Astrocyte of the spinal cord (primary cell): ENCODE data around the gene TIMM17A.

Experiments
- DNase-seq: peaks from one replicate; pipeline ENCODE4 v3.0.0; 2011; ENCODE audit warnings: low read depth, low spot score
- H3K4me3 ChIP-seq: 2 replicates; pipeline ENCODE4 v1.5.1; 2011; ENCODE audit warnings: low read depth, mild to moderate bottlenecking, low read length, moderate library complexity
- CTCF ChIP-seq: IDR thresholded peaks from 2 replicates; pipeline ENCODE4 v1.5.1; 2012; ENCODE audit warnings: low read depth, mild to moderate bottlenecking, low read length, inconsistent platforms
- in situ Hi-C: cut with HindIII; loops from 2 replicates; pipeline ENCODE4 v1.10.0; 2017; ENCODE audit warnings: low sequenced_read_pairs

The TIMM17A gene

GRCh38 chr1:201955009-201955728 lies at the start of gene TIMM17A:
Gene TIMM17A (plus strand): TSS chr1:201955503. CDS start chr1:201955527, 24 bp downstream.
- peak; percentile 98 for DNase-seq
- peak within 1 kb of the TSS; percentile 80 for H3K4me3 ChIP-seq
- no peak for TF ChIP-seq CTCF
- in situ Hi-C loops: no loop called here

GRCh38 chr1:201906336-201906735 lies 49.0 kb upstream of the TIMM17A start:
- in situ Hi-C loops: no loop called here

GRCh38 chr1:201907621-201908020 lies 47.7 kb upstream of the TIMM17A start:
- in situ Hi-C loops: no loop called here
- DNase-seq: no peak
- no peak overlapping the region for H3K4me3 ChIP-seq

More at GRCh38 chr1:201906336-201906735, 49.0 kb upstream of the TIMM17A start:
- H3K4me3 ChIP-seq: no peak overlapping the region
- DNase-seq: no peak
- no peak for TF ChIP-seq CTCF

GRCh38 chr1:201911826-201912571 lies 43.3 kb upstream of the TIMM17A start:
- no peak overlapping the region for H3K4me3 ChIP-seq
- no peak for TF ChIP-seq CTCF
- in situ Hi-C loops: no loop called here
- DNase-seq: no peak

More at GRCh38 chr1:201907621-201908020, 47.7 kb upstream of the TIMM17A start:
- TF ChIP-seq CTCF: no peak

- no peak overlapping the region for H3K4me3 ChIP-seq
- no peak for TF ChIP-seq CTCF
- DNase-seq: no peak
- in situ Hi-C loops: no loop called here
Observed at GRCh38 chr1:201912832-201913231, 42.5 kb upstream of the TIMM17A start.

- in situ Hi-C loops: no loop called here
- H3K4me3 ChIP-seq: no peak overlapping the region
- no peak for DNase-seq
- no peak for TF ChIP-seq CTCF
Observed at GRCh38 chr1:201914456-201915235, 40.7 kb upstream of the TIMM17A start.
